HG03159 (cell line): ENCODE results near the gene FIBIN.
"Not testable (repeated sequence)": the region's sequence is repeated elsewhere in the genome, so short reads cannot be mapped to it uniquely, and the experiment has no call there.

Source experiments
- ATAC-seq: cut with Tn5 transposase; IDR thresholded peaks from one replicate; pipeline ENCODE4 v1.9.1; 2021; ENCODE audit warnings: mild to moderate bottlenecking, moderate library complexity; ENCODE audit not compliant: unreplicated experiment

Gene FIBIN

DNA sequence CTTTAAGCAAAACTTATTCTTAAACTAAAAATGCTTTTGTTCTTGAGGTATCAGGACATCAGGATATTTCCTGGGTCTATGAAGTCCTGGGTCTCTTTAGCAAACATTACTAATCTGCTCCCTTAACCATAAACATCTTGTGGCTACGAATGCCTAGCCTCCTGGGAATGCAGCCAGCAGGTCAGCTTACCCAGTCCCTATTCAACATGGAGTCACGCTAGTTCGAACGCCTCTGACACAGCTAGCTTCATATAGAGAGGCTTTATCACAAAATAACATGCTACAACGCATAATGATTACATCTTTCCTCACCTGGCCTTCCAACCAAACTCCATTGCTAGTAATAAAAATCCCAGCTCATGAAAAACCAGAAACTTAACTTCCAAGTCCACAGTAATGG, 17.5 kb upstream of the FIBIN start:
- no peak for ATAC-seq

DNA sequence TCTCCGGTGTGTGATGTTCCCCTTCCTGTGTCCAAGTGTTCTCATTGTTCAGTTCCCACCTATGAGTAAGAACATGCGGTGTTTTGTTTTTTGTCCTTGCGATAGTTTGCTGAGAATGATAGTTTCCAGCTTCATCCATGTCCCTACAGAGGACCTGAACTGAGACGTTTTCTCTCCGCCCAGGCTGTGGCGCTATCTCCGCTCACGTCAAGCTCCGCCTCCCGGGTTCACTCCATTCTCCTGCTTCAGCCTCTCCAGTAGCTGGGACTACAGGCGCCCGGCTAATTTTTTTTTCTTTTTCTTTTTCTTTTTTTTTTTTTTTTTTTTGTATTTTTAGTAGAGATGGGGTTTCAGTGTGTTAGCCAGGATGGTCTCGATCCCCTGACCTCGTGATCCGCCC, 16.7 kb upstream of the FIBIN start:
- not testable (repeated sequence) for ATAC-seq

DNA sequence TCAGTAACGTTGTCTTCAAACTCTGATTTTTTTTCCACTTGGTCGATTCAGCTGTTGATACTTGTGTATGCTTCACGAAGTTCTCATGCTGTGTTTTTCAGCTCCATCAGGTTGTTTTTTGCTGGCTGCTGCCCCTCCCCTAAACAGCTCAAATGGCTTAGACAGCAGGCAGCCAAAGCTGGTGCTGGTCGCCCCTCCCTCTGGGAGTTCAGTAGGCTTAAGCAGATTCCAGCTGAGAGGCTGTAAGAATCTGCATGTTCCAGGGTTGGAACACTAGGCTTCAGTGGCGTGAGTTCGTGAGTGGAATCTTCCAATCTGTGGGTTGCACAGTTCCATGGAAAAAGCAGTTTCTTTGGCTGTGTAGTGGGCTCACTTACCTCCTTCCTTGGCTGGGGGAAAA, 10.3 kb upstream of the FIBIN start:
- no peak for ATAC-seq

DNA sequence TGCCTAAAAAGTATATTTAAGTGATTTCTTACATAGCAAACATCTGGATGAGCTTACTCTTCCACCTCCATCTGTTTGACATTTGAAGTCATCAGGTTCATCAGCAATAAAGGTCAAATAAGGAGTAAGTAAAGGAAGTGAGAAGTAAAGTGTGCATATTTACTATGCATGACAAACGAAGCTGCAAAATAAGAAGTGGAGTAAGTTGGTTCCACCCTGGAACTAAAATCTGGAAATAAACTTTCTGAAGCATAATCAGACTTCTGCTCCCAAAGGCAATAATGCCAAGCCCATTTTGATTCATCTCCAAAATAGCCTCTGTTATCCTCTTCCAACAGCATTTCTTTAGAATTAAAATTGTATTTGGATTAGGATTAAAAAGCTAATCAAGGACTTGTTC, 8.4 kb upstream of the FIBIN start:
- ATAC-seq: no peak

DNA sequence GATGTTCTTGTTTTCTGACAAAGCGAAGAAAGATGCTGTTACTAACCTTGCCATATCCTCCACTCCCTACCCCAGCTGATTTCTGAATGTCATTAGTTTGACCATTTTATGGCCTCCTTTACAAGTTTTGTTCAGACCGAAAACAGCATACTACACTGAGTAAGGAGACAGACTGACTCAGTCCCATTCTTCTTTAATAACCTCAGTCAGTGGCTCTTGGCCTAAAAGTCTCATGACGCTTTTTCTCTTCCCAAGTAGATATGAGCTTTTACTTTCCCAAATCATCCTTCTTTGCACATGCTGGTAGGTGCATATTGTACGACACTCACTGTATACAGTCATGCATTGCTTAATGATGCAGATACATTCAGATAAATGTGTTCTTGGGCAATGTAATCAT, 8.0 kb upstream of the FIBIN start:
- ATAC-seq: no peak

DNA sequence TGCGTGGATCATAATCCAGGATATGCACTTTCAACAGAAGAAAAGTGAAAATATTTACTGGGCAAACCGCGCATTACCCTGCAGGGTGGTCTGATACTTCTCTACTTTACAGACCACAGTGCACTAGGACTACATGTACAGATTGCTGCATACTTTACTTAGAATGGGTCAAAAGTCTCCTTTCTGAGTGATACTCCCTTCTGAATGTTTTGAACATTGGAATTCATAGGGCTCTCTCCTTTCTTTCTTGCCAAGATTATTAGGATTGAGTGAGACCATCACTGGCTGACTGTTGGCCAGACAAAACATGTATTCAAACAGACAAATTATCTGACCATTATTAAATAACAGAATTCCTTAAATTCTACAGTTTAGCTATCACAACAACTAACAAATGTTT, 6.6 kb upstream of the FIBIN start:
- no peak for ATAC-seq

DNA sequence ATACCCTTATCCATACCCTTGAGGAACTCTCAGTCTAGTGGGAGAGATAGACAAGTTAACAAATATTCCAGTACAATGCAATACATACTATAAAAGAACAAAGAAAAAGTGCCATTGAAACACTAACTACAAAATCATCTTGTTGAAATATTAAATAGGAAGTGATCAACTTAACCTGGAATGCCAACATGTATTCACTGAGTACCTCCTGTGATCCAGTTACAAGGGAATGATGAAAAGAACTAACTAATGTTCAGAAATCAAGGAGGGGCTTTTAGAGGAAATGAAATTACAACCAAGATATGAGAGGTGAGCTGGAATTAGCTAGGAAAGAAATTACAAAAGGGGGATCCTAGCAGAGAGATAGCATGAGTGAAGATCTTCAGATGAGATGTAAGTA, 6.2 kb upstream of the FIBIN start:
- ATAC-seq: no peak

DNA sequence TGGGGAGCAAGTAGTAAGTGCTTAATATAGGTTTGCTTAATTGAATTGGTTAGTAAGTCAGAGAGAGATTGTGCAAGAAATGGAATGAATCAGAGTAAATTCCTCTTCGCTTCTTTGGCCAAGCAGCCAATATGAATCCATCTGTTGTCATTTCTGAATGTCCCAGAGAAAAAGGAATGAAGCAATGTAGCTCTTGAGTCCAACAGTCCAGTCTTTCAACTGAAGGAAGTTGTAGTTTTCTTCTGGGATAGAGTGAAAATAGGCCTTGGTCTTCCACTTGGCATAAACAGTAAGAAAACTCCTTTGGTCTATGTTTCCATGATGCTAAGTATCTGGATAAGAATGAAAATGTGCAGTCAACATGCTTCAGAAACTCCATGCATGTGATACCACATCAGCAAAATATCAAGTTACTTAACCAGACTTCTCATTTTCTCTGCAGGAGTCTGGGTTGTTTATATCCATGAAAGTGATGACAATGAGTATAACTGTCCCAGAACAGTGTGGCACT, 1.8 kb upstream of the FIBIN start:
- ATAC-seq: no peak

DNA sequence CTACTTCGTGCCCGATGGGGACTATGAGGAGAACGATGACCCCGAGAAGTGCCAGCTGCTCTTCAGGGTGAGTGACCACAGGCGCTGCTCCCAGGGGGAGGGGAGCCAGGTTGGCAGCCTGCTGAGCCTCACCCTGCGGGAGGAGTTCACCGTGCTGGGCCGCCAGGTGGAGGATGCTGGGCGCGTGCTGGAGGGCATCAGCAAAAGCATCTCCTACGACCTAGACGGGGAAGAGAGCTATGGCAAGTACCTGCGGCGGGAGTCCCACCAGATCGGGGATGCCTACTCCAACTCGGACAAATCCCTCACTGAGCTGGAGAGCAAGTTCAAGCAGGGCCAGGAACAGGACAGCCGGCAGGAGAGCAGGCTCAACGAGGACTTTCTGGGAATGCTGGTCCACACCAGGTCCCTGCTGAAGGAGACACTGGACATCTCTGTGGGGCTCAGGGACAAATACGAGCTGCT, 751 bp downstream of the FIBIN start:
- no peak for ATAC-seq

DNA sequence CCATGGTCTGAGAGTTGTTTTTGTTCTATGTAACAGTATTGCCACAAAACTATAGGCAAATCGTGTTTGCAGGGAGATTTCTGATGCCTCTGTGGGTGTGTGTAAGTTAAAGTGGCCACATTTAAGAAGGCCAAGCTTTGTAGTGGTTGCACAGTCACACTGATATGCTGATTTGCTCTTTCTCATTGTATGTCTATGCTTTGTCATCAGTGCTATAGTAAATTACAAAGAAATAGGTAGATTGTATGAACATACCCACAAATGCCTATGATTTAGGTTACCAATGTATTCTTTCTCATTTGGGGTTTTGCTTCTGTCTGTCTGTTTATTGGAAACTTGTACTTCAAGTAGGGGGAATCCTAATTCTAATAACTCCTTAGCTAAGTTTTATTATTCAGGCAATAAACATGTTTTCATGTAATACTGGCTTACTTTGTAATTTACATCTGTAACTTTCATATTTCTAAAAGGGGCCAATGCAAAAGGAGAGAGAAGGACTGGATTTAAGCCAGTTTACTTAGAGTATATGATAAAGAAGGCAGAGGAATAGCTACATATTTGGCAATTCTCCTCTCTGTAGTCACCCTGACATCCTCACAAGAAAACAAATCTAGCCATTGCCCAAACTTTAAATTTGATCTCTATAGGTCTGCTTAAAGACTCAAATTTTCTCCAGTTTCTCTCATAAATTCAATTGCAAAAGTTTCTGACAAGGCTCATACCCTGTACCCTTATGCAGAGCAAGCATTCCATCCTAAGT, 2.0 kb downstream of the FIBIN start:
- no peak for ATAC-seq

DNA sequence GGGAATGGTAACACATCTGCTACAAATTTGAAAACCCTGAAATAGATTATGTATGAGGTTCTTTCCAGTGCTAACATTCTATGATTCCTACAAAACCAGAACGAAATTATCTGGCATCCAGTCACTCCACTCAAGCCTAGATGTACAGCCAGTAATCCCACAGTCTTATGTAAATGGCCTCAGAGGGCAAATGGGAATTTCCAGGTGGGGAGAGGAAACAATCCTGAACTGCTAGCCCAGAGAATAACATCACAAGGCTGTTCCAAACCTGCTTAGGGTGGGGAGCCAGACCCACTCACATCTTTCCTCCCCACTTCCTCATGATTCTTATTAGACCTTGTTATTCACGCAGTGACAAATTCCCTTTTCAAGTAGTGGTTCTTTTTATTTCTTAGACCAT, 3.5 kb downstream of the FIBIN start:
- no peak for ATAC-seq

DNA sequence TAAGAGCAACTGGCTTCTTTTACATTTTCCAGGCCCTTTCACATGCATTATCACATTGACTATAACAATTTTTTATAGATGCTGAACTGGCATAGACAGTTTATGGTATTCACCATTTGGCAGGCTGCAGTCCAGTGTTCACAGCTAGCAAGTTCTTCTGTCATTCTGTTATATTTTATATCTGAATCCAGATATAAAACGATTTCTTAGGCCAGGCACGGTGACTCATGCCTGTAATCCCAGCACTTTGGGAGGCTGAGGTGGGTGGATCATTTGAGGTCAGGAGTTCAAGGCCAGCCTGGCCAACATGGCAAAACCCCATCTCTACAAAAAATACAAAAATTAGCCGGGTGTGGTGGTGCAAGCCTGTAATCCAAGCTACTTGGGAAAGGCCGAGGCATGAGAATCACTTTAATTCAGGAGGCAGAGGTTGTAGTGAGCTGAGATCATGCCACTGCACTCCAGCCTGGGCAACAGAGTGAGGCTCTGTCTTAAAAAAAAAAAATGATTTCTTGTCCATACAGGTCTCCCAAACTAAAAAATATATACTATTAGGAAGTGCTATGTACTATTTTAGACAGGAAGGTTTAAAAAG, 7.3 kb downstream of the FIBIN start:
- ATAC-seq: not testable (repeated sequence)

DNA sequence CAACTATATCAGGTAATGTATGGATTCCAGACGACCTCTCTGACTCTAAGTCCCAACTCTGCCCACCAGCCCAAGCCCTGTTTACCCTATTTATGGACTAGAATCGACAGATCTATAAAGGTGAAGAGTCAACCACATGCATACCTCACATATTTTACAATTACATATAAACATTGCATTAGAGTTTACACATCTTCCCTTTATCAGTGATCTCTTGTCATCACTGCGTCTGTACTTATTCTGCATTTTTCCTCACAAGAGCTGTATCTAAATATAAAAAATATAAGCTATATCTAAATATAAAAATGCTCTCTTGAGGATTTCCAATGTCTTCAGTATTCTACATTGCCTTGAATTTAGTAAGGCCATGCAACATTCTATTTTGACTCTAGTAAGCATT, 8.5 kb downstream of the FIBIN start:
- no peak for ATAC-seq

DNA sequence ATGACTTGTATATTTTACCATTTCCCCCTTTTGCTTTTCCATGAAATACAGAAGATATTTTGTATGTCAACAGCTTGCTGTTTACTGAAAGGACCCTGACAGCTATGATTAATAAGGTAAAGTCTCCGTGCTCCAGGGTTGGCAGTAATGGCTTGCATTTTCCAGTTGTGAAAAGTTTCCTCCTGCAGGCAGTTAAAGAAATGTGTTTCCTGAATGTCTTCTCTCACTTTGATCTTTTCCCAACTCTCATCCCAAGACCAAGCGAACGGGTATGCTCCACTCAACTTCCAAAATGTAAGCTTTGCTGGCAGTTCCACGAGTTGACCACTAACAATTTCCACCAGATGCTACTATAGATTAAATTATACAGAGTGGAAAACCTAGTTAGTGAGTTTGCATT, 8.9 kb downstream of the FIBIN start:
- no peak for ATAC-seq

DNA sequence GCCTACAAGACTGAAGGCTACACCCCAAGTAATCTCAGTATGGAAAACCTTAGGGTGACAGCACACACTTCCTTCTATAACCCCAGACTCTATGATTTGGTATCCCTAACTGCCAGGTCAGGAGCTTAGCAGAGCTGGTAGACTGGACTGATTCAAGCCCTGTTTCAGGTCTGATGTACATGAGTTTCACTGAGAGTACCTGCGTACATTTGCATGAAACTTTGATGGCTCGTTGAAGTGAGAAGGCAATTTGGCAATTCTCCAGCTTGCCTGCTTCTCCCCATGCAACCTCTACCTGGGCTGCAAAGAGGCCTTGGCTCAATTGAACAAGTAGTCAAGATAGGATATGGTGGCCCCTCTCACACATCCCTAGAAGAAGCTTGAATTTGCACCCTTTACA, 10.2 kb downstream of the FIBIN start:
- no peak for ATAC-seq

DNA sequence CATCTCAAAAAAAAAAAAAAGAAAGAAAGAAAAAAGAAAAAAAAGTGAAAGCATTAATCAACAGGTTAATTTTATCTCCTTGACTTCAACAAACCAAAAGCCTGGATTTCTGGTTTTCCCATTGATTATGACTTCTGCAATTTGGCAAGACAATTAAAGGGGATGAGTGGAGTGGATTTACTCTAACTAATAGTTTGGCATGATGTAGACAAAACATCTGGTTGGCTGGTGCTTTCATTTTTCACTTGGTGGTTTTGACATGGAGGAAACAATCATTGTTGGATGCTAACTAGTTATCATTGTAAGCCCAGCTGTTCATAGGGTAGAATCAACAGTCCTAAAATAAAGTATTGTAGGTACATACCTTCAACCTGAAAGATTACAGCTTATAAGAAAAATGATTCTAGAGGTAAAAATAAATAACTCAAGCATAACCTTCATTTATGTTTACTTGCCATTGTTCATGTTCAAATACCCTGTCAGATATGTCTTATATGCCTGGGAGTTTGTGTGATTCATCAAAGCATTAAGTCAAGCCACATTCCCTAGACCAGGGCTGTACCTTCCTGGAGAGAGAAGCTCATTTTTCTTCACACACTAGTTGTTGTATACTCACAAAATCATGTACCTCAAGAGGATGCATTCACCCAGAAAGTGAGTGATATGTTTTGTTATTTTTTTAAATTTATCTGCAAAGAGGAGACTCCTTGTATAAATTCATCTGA, 15.1 kb downstream of the FIBIN start:
- ATAC-seq: no peak

DNA sequence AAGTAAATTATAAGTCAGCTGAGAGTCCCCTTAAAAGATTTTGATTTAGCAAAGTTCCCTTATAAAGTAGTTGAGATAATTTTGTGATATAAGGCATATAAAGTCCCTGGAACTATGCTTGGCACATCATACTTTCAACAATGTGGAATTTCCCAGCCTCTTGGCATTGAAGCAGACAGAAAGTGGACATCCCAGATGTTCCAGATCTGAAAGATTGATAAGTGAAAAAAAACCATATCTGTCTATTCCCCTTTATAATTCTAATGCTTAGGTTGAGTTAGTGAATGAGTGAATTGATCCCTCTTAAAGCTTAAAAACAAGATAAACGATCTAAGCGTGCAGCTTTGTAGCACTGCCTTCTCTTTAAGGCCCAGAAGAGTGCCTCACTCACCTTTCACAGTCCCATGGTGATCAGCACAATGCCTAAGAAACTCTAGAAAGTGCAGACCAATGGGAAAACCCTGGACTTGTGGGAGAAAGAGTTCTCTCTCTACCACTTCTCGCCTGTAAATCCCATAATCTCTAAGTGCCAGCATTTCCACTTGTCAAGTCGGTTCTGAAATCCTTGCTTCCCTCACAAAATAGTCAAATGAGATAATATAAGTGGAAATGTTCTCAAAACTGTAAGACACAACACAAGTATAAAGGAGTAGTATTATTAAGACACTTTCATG, 17.8 kb downstream of the FIBIN start:
- no peak for ATAC-seq

DNA sequence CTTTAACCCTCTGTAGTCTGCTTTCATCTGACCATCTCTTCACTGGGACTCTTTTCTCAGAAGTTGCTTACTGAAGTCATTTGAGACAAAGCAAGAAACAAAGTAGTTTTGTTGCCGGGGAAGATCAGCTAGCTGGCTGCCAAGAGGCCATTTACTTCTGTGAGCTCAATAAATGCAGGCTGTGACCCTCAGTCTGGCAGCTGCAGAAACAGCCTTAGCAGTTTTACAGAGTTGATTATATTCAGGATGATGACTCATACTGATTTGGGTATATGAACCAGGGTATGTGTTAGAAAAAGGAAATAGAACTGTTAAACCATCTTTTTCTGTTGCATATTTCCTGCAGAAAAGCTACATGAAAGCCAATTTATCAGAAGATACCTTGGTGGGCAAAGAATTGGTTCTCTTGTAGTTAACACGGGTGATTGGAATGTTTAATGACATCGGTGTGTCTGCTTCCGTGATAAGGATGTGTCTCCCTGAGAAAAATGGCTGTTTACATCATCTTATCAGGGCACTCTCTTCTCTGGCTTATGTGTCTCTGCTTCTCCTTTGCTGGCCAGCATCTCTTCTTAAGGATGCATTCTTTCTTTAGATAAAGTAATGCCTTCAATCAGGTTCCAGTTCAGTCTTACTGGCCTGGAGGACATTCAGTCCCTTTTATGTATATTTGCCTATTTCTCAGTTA, 18.5 kb downstream of the FIBIN start:
- ATAC-seq: no peak

DNA sequence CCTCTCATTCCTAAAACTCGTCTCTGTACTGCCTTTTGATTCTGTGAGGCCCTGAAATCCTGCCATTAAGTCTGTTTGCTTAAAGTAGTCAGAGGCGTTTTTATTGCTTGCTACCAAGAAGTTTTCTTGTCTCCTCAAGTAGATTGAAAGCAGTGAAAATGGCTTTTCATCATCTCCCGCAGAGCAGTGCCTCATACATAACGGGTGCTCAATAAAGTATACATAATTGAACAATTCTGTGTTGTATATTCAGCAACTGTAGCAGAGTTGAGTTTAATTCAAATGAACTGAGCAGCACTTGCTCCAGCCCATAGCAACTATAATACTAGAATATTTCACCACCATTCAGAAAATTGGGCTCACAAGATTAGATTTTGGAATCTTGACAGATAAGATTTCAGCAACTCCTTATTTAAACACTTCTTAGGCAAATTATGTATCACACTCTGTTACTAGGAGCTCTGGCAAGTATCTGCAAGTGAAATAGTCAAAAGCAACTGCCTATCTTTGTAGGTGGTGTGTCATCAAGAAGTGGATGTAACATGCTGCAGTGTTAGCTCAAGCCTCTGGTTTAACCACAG, 20.0 kb downstream of the FIBIN start:
- no peak for ATAC-seq

DNA sequence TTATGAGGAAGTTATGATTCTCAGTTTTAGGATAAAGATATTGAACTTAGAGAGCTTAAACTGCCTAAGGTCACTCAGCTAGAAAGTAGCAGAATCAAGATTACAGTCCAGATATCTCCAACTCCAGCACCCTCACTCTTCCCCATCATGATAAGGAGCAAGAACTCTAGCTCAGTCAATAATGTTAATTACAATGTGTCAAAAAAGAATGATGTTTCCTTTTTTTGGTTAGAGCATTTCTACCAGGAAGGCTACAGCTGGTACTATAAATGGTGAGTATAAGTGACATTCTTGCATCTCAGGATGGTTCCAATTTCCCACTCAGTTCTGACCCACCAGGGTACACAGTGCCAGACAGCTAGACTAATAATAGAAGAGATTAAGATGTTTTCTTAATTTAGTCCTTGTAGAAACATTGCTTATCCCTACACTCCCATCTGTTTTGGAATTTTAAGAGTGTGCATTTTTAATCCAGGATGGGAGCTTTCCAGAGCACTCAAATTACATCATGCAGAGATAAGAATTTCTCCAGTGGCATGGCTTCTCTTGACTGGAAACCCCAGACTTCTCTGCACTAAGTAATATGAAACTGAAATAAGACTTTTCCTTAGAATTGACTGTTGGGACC, 25.1 kb downstream of the FIBIN start:
- no peak for ATAC-seq
